ENCODE results near the gene PRKAB2.
"Not testable (repeated sequence)": the region's sequence is repeated elsewhere in the genome, so short reads cannot be mapped to it uniquely, and the experiment has no call there.

PRKAB2 gene

DNA sequence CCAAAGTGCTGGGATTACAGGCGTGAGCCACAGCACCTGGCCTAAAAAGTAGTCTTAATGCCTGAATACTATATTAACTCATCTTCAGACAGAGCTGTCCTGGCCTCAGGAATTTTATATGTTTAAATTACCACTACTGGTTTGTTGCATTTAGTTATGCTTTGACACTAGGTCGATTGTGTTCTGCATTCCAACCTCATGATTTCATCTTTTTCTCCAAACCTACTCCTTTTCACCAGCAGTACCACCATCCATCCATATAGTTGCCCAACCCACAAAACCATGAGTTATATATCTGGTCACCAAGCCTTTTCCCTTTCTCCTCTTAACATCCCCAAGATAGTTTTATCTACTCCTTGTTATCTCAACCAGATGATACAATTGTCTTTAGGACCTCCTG lies 30.3 kb upstream of the PRKAB2 start:
- H3K9me3 Mint-ChIP-seq, result no peaks in the 10 kb centered on the region
- H3K27ac Mint-ChIP-seq, result no peak overlapping the region
- DNase-seq, result no peak
- H3K36me3 Mint-ChIP-seq (ENCODE audit: low read depth), result no peaks in the 10 kb centered on the region
- no peaks in the 10 kb centered on the region for H3K27me3 Mint-ChIP-seq
- peaks cover 5% of the 10 kb centered on the region for H3K4me1 Mint-ChIP-seq (ENCODE audit: low read depth)
- H3K4me3 Mint-ChIP-seq, result no peak overlapping the region

DNA sequence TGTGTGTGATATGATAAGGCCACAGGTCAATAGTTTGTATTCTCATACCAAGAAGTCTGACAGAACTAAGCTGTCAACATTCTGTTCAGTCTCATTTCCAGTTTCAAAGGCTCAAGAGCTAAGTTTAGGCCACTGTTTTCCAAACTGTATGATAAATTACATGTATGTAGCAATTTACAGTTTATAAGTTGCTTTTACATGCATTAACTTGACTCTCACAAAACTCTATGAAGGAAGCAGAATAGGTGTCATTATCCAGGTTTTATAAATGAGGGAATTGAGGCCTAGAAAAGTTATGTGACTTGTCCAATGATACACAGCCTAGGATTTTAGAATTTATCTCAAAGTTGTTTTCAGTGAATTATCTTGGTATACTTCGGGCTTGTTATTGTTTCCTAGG lies 29.5 kb upstream of the PRKAB2 start:
- H3K36me3 Mint-ChIP-seq (ENCODE audit: low read depth), result no peaks in the 10 kb centered on the region

GRCh38 chr1:147201276-147201675 lies 29.0 kb upstream of the PRKAB2 start:
- no peak overlapping the region for H3K27ac Mint-ChIP-seq
- no peaks in the 10 kb centered on the region for H3K27me3 Mint-ChIP-seq
- no peak overlapping the region for H3K4me3 Mint-ChIP-seq
- peaks cover 5% of the 10 kb centered on the region for H3K4me1 Mint-ChIP-seq (ENCODE audit: low read depth)
- H3K36me3 Mint-ChIP-seq (ENCODE audit: low read depth), result no peaks in the 10 kb centered on the region
- H3K9me3 Mint-ChIP-seq, result no peaks in the 10 kb centered on the region
- DNase-seq, result no peak

More for the DNA sequence above, 29.5 kb upstream of the PRKAB2 start:
- Mint-ChIP-seq H3K4me1 (ENCODE audit: low read depth) (peaks cover 5% of the 10 kb centered on the region), H3K9me3 (no peaks in the 10 kb centered on the region), H3K4me3 (no peak overlapping the region), H3K27me3 (no peaks in the 10 kb centered on the region), H3K27ac (no peak overlapping the region)
- DNase-seq, result no peak

DNA sequence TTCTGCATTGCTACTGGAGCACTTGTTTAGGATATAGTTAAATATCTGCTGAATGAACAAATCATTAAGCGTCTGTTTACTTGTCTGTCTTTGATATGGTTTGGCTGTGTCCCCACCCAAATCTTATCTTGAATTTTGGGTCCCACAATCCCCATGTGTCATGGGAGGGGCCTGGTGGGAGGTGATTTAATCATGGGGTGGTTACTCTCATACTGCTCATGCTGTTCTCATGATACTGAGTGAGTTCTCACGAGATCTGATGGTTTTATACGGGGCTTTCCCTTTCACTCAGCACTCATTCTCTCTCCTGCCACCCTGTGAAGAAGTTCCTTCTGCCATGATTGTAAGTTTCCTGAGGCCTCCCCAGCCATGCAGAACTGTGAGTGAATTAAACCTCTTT lies 25.1 kb upstream of the PRKAB2 start:
- DNase-seq; H3K4me1 Mint-ChIP-seq (ENCODE audit: low read depth); H3K4me3 Mint-ChIP-seq; H3K27ac Mint-ChIP-seq; H3K27me3 Mint-ChIP-seq; H3K9me3 Mint-ChIP-seq; H3K36me3 Mint-ChIP-seq (ENCODE audit: low read depth): not testable (repeated sequence)

GRCh38 chr1:147189514-147189913 lies 17.2 kb upstream of the PRKAB2 start:
- Mint-ChIP-seq H3K4me1 (ENCODE audit: low read depth) (no peaks in the 10 kb centered on the region), H3K27ac (no peak overlapping the region), H3K4me3 (no peak overlapping the region), H3K9me3 (no peaks in the 10 kb centered on the region), H3K27me3 (no peaks in the 10 kb centered on the region), H3K36me3 (ENCODE audit: low read depth) (no peaks in the 10 kb centered on the region)
- no peak for DNase-seq

- H3K27ac Mint-ChIP-seq, result no peak overlapping the region
- H3K4me3 Mint-ChIP-seq, result no peak overlapping the region
- H3K36me3 Mint-ChIP-seq (ENCODE audit: low read depth), result no peaks in the 10 kb centered on the region
- H3K9me3 Mint-ChIP-seq, result no peaks in the 10 kb centered on the region
- no peaks in the 10 kb centered on the region for H3K27me3 Mint-ChIP-seq
- DNase-seq, result no peak
- H3K4me1 Mint-ChIP-seq (ENCODE audit: low read depth), result no peaks in the 10 kb centered on the region
These were observed 13.2 kb upstream of the PRKAB2 start for GRCh38 chr1:147185432-147185831.

GRCh38 chr1:147177611-147178380 lies 5.5 kb upstream of the PRKAB2 start:
- Mint-ChIP-seq H3K27me3 (no peaks in the 10 kb centered on the region), H3K9me3 (peaks cover 14% of the 10 kb centered on the region), H3K4me1 (ENCODE audit: low read depth) (peaks cover 16% of the 10 kb centered on the region), H3K4me3 (no peak overlapping the region), H3K27ac (no peak overlapping the region), H3K36me3 (ENCODE audit: low read depth) (peaks cover 31% of the 10 kb centered on the region)
- no peak for DNase-seq

DNA sequence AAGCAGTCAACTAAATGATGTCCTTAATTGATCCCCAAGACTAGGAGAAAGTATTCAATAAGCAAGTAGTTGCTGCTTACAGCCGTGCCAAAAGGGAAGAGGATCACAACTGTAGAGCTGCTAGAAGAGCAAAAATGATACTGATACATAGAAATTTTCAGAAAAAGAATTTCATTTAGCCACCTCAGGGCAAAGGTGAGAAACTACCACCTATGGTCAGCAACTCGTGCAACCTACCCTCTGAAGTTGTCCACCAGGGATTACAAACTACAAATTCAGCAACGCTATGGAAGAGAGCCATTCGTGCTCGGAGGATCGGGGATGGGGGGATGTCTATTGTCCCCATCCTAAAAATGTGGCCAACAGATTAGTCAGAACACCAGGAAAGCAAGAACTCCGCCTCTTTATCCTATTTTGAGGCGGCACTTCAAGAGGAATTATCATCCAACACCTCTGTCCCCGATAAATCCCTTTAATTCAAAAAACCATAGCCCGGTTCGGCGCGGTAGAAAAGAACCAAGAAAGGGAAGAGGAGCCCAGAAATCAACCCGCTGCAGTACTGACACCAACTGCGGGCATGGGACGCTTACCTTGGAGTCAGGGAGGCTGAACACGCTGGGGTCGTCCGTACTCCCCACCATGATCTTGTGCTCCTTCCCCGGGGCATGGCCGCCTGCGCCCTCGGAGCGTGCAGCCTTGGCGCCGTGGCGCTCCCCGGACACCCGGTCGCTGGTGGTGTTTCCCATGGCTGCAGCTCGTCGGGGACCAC lies 687 bp downstream of the PRKAB2 start:
- Mint-ChIP-seq H3K9me3 (no peaks in the 10 kb centered on the region), H3K4me3 (peak overlapping the region; percentile 94), H3K36me3 (ENCODE audit: low read depth) (peaks cover 38% of the 10 kb centered on the region), H3K4me1 (ENCODE audit: low read depth) (peaks cover 46% of the 10 kb centered on the region), H3K27ac (peak overlapping the region; percentile 68), H3K27me3 (no peaks in the 10 kb centered on the region)
- no peak for DNase-seq

GRCh38 chr1:147169840-147170674 lies 2.2 kb downstream of the PRKAB2 start:
- no peak for DNase-seq
- Mint-ChIP-seq H3K9me3 (no peaks in the 10 kb centered on the region), H3K4me1 (ENCODE audit: low read depth) (peaks cover 46% of the 10 kb centered on the region), H3K36me3 (ENCODE audit: low read depth) (peaks cover 44% of the 10 kb centered on the region), H3K27me3 (no peaks in the 10 kb centered on the region), H3K4me3 (peak overlapping the region; percentile 94), H3K27ac (no peak overlapping the region)

- Mint-ChIP-seq H3K4me1 (ENCODE audit: low read depth) (peaks cover 45% of the 10 kb centered on the region), H3K27ac (no peak overlapping the region), H3K4me3 (no peak overlapping the region), H3K27me3 (no peaks in the 10 kb centered on the region), H3K36me3 (ENCODE audit: low read depth) (peaks cover 47% of the 10 kb centered on the region), H3K9me3 (no peaks in the 10 kb centered on the region)
- DNase-seq, result no peak
These were observed 3.1 kb downstream of the PRKAB2 start for GRCh38 chr1:147169171-147169570.

DNA sequence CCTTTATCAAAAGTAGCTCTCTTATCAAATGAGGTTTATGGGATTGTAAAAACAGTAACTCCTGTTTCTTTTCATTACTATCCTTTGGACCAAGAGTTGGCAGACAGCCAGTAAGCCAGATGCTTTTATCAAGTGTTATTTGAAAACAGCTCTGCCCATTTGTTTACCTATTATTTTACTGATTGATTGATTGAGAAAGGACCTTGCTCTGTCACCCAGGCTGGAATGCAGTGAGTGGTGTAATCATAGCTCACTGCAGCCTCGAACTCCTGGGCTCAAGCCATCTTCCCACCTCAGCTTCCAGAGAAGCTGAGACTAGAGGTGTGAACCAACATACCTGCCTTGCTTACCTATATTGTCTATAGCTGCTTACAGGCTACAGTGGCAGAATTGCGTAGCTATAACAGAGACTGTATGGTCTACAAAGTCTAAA lies 3.6 kb downstream of the PRKAB2 start:
- Mint-ChIP-seq H3K27ac (no peak overlapping the region), H3K36me3 (ENCODE audit: low read depth) (peaks cover 49% of the 10 kb centered on the region), H3K4me1 (ENCODE audit: low read depth) (peaks cover 41% of the 10 kb centered on the region), H3K27me3 (no peaks in the 10 kb centered on the region), H3K4me3 (no peak overlapping the region), H3K9me3 (no peaks in the 10 kb centered on the region)
- DNase-seq, result no peak

GRCh38 chr1:147167365-147167764 lies 4.9 kb downstream of the PRKAB2 start:
- peaks cover 31% of the 10 kb centered on the region for H3K4me1 Mint-ChIP-seq (ENCODE audit: low read depth)
- H3K27ac Mint-ChIP-seq, result no peak overlapping the region
- H3K9me3 Mint-ChIP-seq, result no peaks in the 10 kb centered on the region
- no peaks in the 10 kb centered on the region for H3K27me3 Mint-ChIP-seq
- H3K4me3 Mint-ChIP-seq, result no peak overlapping the region
- DNase-seq, result no peak
- peaks cover 48% of the 10 kb centered on the region for H3K36me3 Mint-ChIP-seq (ENCODE audit: low read depth)

DNA sequence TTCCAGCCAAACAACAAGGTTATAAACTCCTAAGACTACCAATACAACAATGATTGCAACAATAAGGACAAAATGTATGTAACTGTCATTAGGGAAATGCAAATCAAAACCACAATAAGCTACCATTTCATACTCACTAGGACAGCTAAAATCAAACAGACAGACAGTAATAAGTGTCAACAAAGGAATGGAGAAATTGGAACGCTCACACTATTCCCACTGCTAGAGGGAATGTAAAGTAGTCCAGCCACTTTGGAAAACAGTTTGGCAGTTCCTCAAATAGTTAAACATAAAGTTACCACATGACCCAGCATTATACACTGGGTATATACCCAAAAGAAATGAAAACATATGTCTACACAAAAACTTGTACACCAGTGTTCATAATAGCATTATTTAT lies 9.3 kb downstream of the PRKAB2 start:
- H3K4me3 Mint-ChIP-seq, result no peak overlapping the region
- H3K27me3 Mint-ChIP-seq, result no peaks in the 10 kb centered on the region
- peaks cover 7% of the 10 kb centered on the region for H3K4me1 Mint-ChIP-seq (ENCODE audit: low read depth)
- no peaks in the 10 kb centered on the region for H3K9me3 Mint-ChIP-seq
- no peak for DNase-seq
- no peak overlapping the region for H3K27ac Mint-ChIP-seq
- peaks cover 85% of the 10 kb centered on the region for H3K36me3 Mint-ChIP-seq (ENCODE audit: low read depth)

DNA sequence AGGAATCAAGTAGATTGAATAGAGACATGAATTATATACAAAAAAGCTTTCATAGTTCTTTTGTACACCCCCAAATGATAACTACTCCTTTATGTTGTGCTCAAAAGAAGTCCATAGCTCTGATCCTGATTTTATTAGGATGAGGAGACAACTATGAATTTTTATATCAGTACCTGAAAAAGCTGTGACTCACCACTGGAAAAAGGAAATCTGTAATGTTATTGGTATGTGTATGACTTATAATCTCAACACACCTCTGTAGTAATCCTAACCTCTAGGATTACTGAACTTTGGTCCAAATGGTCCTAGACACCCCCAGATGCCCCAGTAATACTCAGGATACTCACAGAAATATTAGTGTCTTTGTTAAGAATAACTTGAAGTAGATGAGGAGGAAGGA lies 10.2 kb downstream of the PRKAB2 start:
- no peak for DNase-seq
- Mint-ChIP-seq H3K36me3 (ENCODE audit: low read depth) (peaks cover 90% of the 10 kb centered on the region), H3K4me1 (ENCODE audit: low read depth) (peaks cover 2% of the 10 kb centered on the region), H3K4me3 (no peak overlapping the region), H3K9me3 (no peaks in the 10 kb centered on the region), H3K27ac (no peak overlapping the region), H3K27me3 (no peaks in the 10 kb centered on the region)
